Tibial nerve (tissue), 4 donors: ENCODE data around the gene TFDP2. TPM values are rescaled to one million over a fixed set of nuclear protein-coding genes. Genes with fewer than 3 reads are reported as not detected.

ENCODE experiments used
- DNase-seq, 2 donors: peaks; one replicate each; pipeline ENCODE4 v3.0.0-alpha.2; 2019; ENCODE audit warnings: low spot score in 2 of 2
- H3K27ac ChIP-seq, 4 donors: fragments of 200-600 bp; sonication (generic) in 3 of 4; one replicate each; pipeline ENCODE4 v1.5.1; 2017 to 2019; ENCODE audit warnings: mild to moderate bottlenecking in 1 of 4
- H3K27me3 ChIP-seq, 2 donors: fragments of 200-600 bp; sonication (generic) in 1 of 2; one replicate each; pipeline versions ENCODE4 v1.5.1 to v1.6.0; 2017 to 2019
- H3K36me3 ChIP-seq, 3 donors: fragments of 200-600 bp; sonication (generic); one replicate each; pipeline ENCODE4 v1.5.1; 2018 to 2019
- H3K4me1 ChIP-seq, 4 donors: fragments of 200-600 bp; sonication (generic) in 3 of 4; one replicate each; pipeline ENCODE4 v1.5.1; 2017 to 2019
- H3K4me3 ChIP-seq, 4 donors: fragments of 200-600 bp; sonication (generic) in 3 of 4; one replicate each; pipeline ENCODE4 v1.5.1; 2017 to 2019; ENCODE audit warnings: mild to moderate bottlenecking in 1 of 4, moderate library complexity in 1 of 4
- H3K9me3 ChIP-seq, 4 donors: fragments of 200-600 bp; sonication (generic) in 3 of 4; one replicate each; pipeline ENCODE4 v1.5.1; 2017 to 2019
- EP300 ChIP-seq, 2 donors: sonication (generic); formaldehyde crosslinking; IDR thresholded peaks; one replicate each; pipeline ENCODE4 v1.6.1; 2017; ENCODE audit warnings: antibody characterized with exemption in 2 of 2, mild to moderate bottlenecking in 1 of 2
- POLR2A ChIP-seq, 2 donors: fragments of 450-650 bp; IDR thresholded peaks; one replicate each; pipeline ENCODE4 v1.6.1; 2017; ENCODE audit warnings: antibody characterized with exemption in 2 of 2, mild to moderate bottlenecking in 2 of 2, moderate library complexity in 2 of 2
- whole genome bisulfite sequencing, 2 donors: methylation state at CpG; one replicate each; pipeline ENCODE4 v1.1.5; 2018; 5-methylcytosine and 5-hydroxymethylcytosine counted together
- total RNA-seq, 4 donors: library from RNA; depleted of rRNA; stranded (reverse); fragments of >200 nt; gene quantifications; one replicate each; pipeline ENCODE4 v1.1.0, GENCODE V29; 2016
- TF ChIP-seq, protein P1 (sequence below), 5 experiments: fragments of 200-600 bp in 3 of 5; fragments of 450-650 bp in 2 of 5; sonication (generic) in 3 of 5; IDR thresholded peaks; one replicate each; pipeline ENCODE4 v1.5.1; 2016 to 2019; ENCODE audit warnings: antibody characterized with exemption in 5 of 5, mild to moderate bottlenecking in 3 of 5, moderate library complexity in 2 of 5

Gene TFDP2
- total RNA-seq, 4 donors from 2014 or later = 30.0 to 95.7 (median 70.6) TPM

GRCh38 chr3:142057331-142057725 is 92.0 kb downstream of the TFDP2 start:
- WGBS, 2 donors = 82 to 86% methylated on average over 2 of the region's 2 CpGs
- Histone ChIP-seq H3K36me3 (peaks cover 0 to 22% (median 0%) of the 10 kb centered on the region in 3 donors), H3K27me3 (no peaks in the 10 kb centered on the region), H3K4me1 (no peaks in the 10 kb centered on the region), H3K27ac (no peak overlapping the region), H3K4me3 (no peak overlapping the region), H3K9me3 (no peaks in the 10 kb centered on the region)
- no peak for TF ChIP-seq POLR2A (IDR thresholded peaks at IDR 0.05)
- TF ChIP-seq, protein P1, sequence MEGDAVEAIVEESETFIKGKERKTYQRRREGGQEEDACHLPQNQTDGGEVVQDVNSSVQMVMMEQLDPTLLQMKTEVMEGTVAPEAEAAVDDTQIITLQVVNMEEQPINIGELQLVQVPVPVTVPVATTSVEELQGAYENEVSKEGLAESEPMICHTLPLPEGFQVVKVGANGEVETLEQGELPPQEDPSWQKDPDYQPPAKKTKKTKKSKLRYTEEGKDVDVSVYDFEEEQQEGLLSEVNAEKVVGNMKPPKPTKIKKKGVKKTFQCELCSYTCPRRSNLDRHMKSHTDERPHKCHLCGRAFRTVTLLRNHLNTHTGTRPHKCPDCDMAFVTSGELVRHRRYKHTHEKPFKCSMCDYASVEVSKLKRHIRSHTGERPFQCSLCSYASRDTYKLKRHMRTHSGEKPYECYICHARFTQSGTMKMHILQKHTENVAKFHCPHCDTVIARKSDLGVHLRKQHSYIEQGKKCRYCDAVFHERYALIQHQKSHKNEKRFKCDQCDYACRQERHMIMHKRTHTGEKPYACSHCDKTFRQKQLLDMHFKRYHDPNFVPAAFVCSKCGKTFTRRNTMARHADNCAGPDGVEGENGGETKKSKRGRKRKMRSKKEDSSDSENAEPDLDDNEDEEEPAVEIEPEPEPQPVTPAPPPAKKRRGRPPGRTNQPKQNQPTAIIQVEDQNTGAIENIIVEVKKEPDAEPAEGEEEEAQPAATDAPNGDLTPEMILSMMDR (IDR thresholded peaks at IDR 0.05) = no peak
- TF ChIP-seq EP300 (IDR thresholded peaks at IDR 0.05) = no peak
- DNase-seq = no peak

- 84 to 86% methylated on average over 2 of the region's 2 CpGs for WGBS, 2 donors
Observed at GRCh38 chr3:142056656-142057330, 92.6 kb downstream of the TFDP2 start.

GRCh38 chr3:142053835-142054234 is 95.5 kb downstream of the TFDP2 start:
- Histone ChIP-seq H3K27ac (no peak overlapping the region), H3K36me3 (peaks cover 0 to 27% (median 0%) of the 10 kb centered on the region in 3 donors), H3K27me3 (no peaks in the 10 kb centered on the region), H3K4me1 (no peaks in the 10 kb centered on the region), H3K4me3 (no peak overlapping the region), H3K9me3 (no peaks in the 10 kb centered on the region)
- TF ChIP-seq, protein P1 (IDR thresholded peaks at IDR 0.05) = no peak
- TF ChIP-seq POLR2A (IDR thresholded peaks at IDR 0.05) (no peak), EP300 (IDR thresholded peaks at IDR 0.05) (no peak)
- 58 to 65% methylated on average over 1 of the region's 1 CpG for WGBS, 2 donors
- no peak for DNase-seq

More at GRCh38 chr3:142056656-142057330, 92.6 kb downstream of the TFDP2 start:
- TF ChIP-seq POLR2A (IDR thresholded peaks at IDR 0.05) (no peak), EP300 (IDR thresholded peaks at IDR 0.05) (no peak)
- TF ChIP-seq, protein P1 (IDR thresholded peaks at IDR 0.05) = no peak
- H3K27ac ChIP-seq = no peak overlapping the region
- no peak for DNase-seq
- no peaks in the 10 kb centered on the region for H3K27me3 ChIP-seq
- no peak overlapping the region for H3K4me3 ChIP-seq
- H3K9me3 ChIP-seq = no peaks in the 10 kb centered on the region
- no peaks in the 10 kb centered on the region for H3K4me1 ChIP-seq
- H3K36me3 ChIP-seq = peaks cover 0 to 27% (median 0%) of the 10 kb centered on the region in 3 donors

- Histone ChIP-seq H3K27me3 (no peaks in the 10 kb centered on the region), H3K36me3 (peaks cover 0 to 27% (median 0%) of the 10 kb centered on the region in 3 donors), H3K4me1 (no peaks in the 10 kb centered on the region), H3K27ac (no peak overlapping the region), H3K9me3 (no peaks in the 10 kb centered on the region), H3K4me3 (no peak overlapping the region)
- TF ChIP-seq, protein P1 (IDR thresholded peaks at IDR 0.05) = no peak
- TF ChIP-seq POLR2A (IDR thresholded peaks at IDR 0.05) (no peak), EP300 (IDR thresholded peaks at IDR 0.05) (no peak)
- WGBS, 2 donors = 70 to 83% methylated on average over 2 of the region's 2 CpGs
- no peak for DNase-seq
Observed at GRCh38 chr3:142053244-142053643, 96.1 kb downstream of the TFDP2 start.

DNA sequence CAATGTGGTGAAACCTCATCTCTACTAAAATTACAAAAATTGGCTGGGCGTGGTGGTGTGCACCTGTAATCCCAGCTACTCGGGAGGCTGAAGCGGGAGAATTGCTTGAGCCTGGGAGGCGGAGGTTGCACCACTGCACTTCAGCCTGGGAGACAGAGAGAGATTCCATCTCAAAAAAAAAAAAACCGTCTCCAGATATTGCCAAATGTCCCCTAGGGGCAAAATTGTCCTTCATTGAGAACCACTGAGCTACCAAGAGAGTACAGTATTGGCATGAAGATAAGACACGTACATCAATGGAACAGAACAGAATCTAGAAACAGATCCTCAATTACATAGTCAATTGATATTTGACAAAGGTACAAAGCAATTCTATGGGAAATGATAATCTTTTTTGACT is 98.0 kb downstream of the TFDP2 start:
- 96 to 97% methylated on average over 6 of the region's 6 CpGs for WGBS, 2 donors
- no peaks in the 10 kb centered on the region for H3K9me3 ChIP-seq
- peaks cover 0 to 27% (median 0%) of the 10 kb centered on the region in 3 donors for H3K36me3 ChIP-seq
- no peaks in the 10 kb centered on the region for H3K27me3 ChIP-seq
- no peak for TF ChIP-seq EP300 (IDR thresholded peaks at IDR 0.05)
- TF ChIP-seq, protein P1 (IDR thresholded peaks at IDR 0.05) = no peak
- no peak overlapping the region for H3K4me3 ChIP-seq
- DNase-seq = no peak
- H3K4me1 ChIP-seq = no peaks in the 10 kb centered on the region
- H3K27ac ChIP-seq = no peak overlapping the region
